TTC549 (cell line): ENCODE results near the gene MAFB.

Experiments
- FAIRE-seq: peaks from 2 replicates; lab custom pipeline; 2012; peaks lifted over from hg19 to GRCh38; lab: Jason Lieb, UNC

MAFB gene

DNA sequence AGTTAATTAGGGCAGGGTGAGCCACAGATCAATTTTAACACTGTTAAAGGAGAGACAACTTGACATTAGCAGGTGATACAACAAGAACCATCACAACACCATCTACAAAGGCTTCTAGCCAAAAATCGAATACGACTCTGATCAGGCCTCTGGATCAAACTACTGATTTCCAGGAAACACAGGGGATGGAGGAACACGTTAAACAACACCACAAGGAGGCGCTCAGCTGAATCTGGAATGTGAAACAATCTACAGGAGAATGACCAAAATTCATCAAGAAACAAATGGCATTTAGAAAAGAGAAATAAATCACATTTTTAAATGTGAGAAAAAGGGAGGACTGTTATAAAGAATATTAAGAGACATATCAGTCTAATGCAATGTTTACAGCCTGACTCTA, 13.5 kb upstream of the MAFB start:
- FAIRE-seq: no peak

DNA sequence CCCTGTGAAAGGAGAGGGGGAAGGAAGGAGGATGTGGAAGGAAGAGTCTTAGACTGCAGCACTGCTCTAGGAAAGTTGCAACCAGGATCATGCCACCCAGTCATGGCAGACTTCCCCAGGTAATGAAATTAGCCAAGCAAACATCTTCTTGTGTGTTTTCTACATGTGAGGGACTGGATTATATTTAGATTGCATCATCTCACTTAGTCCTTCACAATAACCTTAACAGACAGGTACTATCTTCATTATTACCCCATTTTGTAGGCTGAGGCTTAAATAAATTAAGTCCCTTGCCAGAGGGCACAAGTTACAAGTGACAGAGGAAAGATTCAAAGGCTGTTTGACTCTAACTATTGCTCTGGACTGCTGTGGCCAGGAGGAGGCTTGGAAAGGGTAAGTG, 9.7 kb upstream of the MAFB start:
- FAIRE-seq: no peak

DNA sequence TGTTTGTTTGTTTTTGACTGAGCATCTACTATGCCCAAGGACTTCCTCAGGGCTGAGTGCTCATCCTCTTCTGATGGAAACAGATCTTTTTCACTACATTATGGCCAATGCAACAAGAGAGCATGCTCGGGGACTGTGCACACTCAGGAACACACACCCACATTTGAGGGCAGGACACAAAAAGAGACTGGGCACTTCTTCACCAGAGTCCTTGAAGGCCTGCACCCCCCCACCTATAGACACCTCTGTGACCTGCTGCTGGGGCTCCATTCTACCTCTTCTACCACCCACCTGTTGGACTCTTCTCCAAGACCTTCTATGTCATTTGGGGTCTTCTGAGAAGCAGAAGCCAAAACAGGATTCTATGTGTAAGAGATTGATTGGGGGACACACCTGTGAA, 9.2 kb upstream of the MAFB start:
- no peak for FAIRE-seq

DNA sequence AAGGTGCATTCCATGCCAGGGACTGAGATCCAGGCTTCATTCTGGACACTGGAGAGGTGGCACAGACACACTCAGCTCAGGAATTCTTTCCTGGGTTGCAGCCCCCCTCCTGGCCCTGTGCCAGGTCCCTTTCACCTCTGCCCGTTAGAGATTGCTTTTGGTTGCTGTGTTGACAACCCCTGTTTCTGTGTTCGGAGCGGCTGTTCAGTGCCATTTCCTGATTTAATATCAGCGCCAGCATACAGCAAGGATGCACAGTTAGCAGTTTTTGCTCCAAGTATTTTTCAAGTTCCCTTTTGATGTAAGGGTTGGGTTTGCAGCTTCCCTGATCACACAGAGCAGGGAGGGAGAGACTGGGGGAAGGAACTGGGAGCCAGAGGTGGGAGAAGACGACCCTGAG, 8.5 kb upstream of the MAFB start:
- FAIRE-seq: no peak

DNA sequence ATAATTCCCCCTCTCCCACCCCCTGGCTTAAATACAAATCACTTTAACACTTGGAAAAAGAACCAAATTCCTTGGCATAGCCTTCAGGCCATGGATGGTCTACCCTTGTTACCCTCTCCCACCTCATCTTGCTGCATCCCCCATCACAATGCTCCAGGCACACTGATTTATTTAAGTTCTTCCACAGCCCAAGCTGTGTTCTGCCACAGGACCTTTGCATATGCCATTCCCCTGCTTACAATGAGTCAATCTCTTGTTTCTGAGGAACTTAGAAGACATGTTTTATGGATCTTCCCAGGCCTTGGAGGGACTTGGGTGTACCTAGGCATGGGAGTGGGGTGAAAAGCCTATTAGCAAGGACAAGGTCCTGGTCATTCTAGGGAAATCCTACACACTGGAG, 6.2 kb upstream of the MAFB start:
- no peak for FAIRE-seq

DNA sequence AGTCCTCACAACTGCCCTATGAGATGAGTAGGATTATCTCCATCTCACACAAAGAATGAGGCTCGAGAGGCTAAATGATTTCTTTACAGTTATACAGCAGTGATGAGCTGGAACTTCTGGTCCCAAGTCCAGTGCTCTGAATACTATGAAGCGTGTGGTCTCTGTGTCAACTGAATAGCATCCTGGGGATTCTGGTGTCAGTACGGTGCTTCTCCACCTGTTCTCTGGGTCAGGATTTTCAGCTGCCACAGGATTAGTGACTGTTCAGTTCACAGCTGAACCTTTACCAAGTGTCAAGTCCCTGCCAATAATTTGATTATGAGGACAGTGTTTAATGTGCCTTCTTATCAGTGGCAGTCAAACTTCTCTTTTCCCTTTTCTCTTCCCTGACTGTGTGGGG, 5.2 kb upstream of the MAFB start:
- no peak for FAIRE-seq

DNA sequence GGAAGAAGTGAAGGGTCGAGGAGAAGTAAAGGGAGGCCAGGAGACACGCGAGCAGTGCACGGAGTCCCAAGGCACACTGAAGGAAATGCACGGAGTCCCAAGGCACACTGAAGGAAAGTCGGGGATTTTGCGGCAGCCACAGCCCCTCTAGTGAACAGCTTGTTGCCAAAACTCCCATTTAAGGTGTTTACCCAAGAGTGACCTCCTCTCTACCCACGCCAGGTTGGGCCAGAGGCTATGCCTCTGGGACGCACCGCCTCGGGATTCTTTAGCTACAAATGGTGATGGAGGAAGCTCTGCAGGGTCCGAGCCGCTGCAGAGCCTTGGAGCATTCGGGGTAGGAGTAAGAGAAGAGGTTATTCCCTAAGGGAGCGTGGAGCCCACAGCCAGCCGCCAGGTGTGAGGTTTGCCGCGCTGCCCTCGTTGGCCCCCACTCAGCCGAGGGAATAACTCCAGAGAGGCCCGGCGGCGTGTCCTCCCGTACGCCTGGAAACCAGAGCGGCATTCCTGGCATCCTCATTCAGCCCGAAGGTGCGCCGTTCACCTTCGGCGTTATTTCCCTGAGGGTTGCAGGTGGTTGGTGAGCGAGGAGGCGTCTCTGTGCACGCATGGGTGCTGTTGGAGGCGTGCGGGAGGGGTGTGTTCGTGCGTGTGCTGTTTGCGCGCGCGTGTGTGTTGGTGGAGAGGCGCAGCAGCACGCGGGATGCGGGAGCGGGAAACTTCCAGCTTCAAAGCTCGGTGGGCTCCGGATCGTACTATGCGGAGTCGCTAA, 3.4 kb upstream of the MAFB start:
- no peak for FAIRE-seq

DNA sequence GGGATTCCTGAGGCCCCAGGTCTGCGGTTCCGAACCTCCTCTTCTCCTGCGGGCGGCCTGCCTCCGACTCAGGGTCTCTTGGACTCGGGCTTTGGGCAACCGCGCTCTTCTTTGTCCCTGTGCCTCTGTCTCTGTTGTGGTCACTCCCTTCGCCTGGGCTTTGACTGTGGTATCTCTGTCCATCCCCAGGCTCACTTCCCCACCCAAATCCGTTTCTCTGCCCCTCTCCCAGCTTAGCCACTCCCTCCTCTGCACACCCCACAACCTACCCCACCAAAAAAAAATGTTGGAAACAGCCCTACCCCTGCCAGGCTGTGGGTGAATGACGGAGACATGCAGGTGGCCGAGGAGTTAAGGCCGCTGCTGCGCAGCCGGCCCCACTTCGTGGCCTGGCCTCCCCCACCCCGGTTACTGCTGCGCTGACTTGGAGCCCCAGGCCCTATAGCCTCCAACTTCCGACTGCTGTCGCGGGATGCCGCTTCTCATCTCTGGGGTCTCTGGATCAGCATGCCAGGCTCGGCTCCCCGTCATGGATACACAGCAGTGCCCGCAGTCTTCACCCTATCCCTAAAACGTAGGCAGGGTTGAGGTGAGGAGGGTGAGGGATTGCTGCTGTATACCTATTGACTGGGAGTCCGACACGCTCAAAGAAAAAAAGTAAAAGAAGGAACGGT, 2.7 kb upstream of the MAFB start:
- no peak for FAIRE-seq

DNA sequence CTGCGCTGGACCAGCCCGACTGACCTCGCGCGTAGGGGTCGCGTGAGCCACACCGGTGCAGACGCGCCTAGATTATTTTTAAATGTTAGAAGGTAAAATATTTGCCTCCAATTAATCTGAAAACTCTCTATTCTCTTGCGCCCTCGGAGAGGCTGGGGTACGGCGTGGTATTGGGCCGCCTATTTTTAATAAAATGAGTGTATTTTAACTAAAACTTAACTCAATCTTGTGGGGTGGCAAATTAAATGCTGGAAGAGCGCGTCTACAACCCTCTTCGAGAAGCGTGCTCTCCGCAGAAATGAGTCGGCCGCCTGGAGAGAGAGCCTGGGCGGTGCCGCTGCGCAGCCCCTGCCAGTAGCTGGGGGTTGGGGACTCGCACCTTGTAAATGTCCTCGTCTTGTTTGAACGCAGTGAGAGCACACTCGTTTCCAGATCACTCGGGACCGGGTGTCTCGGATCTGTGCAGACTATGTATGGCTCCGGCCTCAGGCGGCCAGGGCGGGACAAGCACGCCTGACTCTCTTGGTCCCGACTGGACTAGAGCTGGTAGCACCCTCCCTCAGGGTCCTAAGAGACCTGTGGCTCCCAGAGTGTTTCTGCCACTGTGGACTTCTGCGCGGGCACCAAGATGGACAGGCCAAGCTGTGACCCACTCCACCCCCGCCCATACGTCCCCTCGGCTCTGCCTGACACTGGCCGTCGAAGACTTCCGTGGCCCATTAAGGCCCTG, 2.0 kb upstream of the MAFB start:
- FAIRE-seq: no peak

DNA sequence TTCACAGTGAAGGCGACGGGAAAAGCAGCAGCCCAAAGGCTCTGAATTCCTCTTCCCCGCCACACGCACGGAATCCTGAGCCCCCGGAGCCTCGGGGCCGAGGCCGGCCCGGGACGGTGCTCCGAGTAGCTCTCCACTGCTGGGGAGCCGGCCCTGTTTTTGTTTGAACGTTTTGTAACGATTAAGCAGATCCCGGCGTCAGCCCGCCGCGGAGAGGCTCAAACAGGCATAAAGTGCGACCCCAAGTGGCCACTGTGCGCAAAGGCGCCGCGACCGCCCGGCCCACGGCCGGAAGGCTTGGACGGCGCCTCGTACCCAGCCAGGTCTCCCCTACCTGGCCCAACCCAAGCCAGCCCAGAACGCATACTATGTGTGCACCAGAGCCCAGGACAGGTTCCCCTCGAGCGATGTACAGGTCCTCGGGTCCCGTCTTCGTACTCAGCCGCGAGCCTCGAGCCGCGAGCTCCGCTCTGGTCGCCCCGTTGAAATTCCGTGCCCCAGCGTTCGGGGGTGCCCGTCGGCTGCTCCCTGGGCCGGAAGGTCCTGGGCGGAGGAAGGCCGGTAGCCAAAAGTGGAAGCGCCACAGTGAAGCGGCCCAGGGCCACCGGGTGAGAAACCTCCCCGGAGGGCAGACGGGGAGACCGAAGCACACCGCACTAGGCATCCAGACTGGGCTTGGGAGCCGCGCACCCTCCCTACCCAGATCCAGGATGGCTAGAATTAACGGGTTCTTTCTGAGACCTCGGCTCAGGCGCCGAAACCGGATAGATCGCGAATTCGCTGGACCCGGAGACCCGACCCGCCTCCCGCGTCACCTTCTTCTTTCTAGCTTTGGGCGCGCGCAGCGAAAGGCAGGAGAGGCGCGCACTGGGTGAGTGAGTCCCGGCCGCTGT, 1.2 kb upstream of the MAFB start:
- no peak for FAIRE-seq

DNA sequence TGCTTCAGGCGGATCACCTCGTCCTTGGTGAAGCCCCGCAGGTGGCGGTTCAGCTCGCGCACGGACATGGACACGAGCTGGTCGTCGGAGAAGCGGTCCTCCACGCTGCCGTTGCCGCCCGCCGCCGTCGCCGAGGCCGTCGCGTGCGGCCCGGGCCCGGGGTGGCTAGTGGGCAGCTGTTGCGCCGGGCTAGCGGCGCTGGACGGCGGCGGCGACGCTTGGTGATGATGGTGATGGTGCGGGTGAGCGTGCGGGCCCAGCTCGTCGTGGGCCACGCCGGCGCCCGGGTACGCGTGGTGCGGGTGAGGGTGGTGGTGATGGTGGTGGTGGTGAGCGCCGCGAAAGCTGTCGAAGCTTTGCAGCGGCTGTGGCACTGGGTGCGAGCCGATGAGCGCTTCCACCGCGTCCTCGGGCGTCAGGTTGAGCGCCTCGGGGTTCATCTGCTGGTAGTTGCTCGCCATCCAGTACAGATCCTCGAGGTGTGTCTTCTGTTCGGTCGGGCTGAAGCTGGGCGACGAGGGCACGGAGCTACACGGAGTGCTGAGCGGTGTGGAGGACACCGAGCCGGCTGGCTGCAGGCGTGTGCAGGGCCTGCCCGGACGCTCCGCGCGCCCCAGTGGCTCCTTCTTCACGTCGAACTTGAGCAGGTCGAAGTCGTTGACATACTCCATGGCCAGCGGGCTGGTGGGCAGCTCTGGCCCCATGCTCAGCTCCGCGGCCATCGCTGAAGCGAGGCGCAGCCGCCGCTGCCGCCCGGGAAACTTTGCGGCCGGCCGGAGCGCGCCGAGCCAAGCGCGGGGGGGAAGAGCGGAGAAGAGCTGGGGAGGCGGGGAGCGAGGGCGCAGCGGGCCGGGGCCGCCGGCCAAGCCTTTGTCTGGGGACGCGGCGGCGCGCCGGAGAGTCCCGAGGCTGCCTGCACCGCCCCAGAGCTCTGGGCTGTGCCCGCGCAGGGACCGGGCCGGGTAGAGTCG, 622 bp downstream of the MAFB start:
- no peak for FAIRE-seq

DNA sequence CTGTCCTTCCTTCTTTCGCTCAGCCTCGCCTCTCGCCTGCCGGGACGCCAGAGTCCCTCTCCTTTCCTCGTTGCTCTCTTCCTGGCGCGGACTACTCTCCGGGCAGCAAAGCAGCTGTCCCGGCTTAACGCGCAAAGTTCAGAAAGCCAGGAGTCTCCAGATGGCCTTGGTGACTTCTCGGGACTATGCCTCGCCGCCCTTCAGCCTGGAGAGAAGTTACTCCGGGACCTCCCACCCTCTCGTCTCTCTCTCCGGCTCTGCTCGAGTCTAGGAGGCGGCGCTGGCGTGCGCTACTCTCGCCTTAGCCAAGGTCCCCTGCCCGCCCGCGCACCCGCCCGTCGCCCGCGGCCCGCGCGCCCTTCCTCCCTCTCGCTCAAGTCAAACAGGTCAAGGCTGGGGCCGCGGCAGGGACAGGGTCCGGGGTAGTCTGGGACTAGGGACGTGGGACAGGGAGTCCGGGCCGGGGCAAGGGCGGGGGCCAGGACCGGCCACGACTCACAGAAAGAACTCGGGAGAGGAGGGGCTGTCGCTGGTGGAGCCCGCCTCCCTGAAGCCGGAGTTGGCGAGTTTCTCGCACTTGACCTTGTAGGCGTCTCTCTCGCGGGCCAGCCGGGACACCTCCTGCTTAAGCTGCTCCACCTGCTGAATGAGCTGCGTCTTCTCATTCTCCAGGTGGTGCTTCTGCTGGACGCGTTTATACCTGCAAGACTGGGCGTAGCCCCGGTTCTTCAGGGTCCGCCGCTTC, 1.5 kb downstream of the MAFB start:
- FAIRE-seq: no peak

DNA sequence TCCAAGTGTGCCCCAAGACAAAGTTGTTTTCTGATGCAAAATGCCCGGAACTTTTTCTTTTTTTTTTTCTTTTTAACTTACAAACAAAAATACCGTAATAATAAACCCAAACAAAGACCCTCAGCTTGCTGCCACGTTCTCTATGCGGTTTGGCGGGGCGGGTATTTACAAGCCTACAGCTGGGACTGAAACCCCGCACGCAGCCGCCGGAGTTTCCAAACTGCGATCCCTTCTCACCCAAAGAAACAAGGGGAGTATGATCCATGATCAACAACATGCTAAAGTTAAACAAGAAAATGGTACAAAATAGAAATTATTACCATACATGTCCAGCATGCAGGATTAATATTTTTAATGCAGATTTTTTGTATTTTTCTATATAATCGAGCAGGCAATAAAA, 2.1 kb downstream of the MAFB start:
- FAIRE-seq: no peak

DNA sequence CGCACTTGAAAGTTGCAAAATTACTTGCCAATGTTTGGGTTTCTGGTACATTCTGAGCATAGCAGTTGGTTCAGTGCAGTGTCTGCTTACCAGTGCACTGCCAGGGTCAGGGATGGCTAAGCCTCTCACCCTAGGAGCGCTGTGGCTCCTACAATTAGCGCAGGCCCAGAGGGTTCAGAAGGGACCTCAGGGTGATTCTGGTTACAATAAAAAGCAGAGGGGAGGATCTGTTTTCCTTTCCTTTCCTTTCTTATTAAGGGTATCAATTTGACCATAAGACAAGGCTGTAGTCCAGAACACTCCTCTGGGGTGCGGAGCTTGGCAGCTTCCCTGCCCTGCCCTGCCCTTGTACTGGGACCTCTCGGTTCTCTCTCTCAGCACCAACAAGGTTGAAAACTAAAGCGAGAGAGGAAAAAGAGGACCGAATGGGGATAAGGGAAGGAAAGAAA, 2.6 kb downstream of the MAFB start:
- FAIRE-seq: no peak

DNA sequence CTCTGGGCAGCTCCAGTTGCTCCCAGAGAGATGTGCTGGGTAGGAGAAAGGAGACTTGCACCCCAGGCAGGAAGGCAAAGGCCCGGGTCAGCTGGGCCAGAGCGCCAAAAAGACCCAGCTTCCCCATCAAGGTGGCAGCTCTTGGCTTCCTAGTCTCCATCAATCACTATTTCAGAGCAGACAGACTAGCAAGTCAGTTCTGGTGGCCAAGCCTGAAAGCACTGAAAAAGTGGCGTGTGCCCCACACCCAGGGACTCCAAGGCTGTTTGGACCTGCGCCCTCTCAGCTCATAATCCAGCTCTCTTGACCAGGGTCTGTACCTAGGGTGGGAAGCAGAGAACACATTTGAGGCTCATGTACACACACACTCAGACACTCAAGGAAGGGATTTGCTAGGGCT, 3.7 kb downstream of the MAFB start:
- no peak for FAIRE-seq

DNA sequence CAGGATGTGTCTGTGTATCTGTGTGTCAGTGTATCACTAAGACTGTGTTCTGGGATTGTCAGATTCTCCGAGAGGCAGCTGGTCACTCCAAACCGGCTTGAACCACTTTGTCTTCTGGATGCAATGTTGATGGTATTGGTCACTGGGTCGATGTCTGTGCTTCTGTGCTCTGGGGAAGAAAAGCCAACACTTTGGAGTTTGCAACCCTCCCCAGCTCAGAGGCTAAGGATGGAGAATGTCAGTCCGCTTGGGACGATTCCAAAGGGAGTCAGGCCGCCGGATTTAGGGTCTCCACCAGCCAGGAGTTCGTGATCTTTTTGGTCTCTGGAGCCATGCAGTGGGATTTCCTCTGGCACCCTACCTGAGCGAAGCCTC, 5.2 kb downstream of the MAFB start:
- no peak for FAIRE-seq

DNA sequence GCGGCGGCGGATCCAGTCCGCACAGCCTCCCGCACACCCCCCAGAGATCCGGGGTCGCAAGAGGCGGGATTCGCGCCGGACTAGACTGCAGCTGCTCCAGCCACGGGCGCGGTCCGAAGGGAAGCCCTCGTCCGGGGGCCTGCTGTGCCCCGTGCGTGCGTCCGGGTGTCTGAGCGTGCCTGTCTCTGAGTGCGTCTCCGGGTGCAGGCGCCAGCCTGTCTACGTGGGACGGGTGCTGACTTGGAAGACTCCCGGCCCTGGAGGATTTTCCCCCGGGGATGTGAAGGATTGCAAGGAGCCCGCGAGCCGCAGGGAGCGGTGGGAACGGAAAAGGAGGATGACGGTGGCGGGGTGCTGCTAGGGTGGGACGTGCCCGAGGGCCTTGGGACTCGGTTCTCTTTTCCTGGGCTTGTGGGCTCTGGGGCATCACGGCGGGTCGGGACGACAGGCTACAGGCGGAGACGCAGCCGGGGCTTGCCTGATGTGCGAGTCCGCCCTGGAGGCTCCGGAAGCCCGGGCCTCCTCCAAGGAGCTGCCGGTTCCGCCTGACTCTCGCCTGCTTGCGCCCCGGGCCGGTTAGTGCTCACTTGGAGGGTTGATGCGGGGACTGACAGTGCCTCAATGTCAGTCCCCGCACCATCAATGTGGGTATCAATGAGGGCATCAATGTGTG, 5.7 kb downstream of the MAFB start:
- no peak for FAIRE-seq

DNA sequence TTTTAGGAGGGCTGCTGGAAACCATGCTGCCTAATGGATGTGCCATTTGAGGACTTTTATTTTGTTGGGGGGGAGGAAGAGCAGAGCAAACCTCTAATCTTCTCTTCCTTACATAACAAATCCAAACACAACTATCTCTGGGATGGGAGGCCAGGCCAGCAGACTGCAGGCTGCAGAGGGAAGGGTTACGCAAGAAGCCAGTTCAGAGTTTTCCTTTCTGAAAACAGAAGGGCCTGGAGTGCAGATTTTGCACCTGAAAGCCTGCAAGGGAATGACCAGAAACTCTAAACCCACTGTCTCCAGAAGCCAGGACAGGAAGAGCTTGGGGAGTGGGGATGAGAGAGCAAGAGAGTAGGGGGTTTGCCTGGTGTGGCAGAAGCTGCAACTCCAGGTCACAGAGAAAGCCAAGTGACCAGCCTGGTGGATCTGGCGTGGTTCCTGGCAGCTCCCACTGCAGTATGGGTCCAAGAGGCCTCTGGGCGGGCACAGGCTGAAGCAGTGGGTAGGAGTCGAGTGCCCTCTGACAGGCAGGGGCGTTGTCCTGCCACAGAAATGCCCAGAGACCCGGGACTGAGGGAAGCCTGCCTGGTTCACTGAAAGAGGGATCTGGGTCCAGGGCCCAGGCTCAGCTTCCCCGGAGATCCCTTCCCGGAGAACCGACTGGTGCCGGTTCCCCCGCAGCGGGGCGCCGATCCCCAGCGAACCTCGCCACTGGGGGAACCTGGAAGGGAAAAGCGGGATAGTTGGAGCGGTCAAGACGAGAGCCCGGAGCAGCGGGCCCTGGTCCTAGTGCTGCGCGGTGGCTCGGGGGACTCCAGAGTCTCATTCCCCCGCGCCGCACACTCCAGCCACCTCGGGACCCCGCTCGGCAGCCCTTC, 6.7 kb downstream of the MAFB start:
- no peak for FAIRE-seq

DNA sequence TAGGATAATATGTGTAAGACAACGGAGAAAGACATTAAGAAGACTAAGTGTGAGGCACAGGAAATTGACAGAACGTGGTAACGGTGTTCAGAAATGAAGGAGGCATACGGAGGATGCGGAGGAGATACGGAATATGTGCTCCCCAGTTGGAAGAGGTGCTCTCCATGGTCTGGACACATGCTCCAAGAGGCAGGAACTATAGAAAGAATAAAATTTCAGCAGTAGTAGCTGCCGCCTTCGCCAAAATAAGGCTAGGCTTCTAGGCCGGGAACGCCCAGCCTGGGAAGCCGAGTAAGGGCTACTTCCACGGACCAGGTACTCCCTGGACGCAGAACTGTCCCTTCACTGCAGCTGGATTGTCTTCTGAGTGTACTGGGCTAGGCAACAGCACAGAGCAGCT, 7.4 kb downstream of the MAFB start:
- FAIRE-seq: no peak
